Measurements from ENCODE around the gene DBN1. TPM values are rescaled to one million over a fixed set of nuclear protein-coding genes. Genes with fewer than 3 reads are reported as not detected.
"Not testable (repeated sequence)": the region's sequence is repeated elsewhere in the genome, so short reads cannot be mapped to it uniquely, and the experiment has no call there.

DBN1 gene
- total RNA-seq, 2 donors from 2014 or later: 9.3 to 18.8 TPM

DNA sequence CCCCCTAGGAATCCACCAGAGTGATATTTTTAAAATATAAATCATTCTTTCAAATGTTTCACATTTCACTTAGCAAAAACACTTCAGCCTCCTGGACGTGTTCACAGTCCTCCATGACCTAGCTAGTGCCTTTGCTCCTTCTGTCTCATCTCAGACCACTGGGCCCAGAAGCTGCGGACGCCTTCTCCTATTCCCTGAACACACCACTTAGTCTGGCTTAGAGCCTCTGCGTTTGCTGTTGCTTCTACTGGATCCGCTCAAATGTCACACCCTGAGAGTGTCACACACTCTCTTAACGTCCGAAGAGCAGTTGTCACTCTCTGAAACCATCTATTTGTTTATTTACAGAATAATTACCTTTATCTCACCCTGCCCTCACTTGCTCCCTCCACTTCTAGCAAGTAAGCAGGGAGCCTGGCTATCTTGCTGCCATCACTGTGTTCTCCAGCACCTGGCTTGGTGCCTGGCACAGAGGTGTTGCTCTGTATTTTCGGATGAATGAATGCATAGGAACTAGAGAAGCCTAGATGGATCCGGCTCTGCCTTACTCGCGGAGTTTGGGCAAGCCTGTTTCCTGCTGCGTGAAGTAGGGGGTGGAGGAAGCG is 48.1 kb downstream of the DBN1 start:
- Histone ChIP-seq H3K27ac (peak overlapping the region; percentile 96), H3K4me3 (peak overlapping the region; percentile 42), H3K36me3 (no peaks in the 10 kb centered on the region), H3K9me3 (no peaks in the 10 kb centered on the region), H3K27me3 (no peaks in the 10 kb centered on the region), H3K9ac (ENCODE audit: low read depth in 2 of 2, low read length in 2 of 2) (peak overlapping the region; percentile 69 to 71), H3K4me1 (peaks cover 7% of the 10 kb centered on the region)
- intact Hi-C loops (cut with DNase I): no loop called here
- no peak for DNase-seq
- TF ChIP-seq, protein P1, sequence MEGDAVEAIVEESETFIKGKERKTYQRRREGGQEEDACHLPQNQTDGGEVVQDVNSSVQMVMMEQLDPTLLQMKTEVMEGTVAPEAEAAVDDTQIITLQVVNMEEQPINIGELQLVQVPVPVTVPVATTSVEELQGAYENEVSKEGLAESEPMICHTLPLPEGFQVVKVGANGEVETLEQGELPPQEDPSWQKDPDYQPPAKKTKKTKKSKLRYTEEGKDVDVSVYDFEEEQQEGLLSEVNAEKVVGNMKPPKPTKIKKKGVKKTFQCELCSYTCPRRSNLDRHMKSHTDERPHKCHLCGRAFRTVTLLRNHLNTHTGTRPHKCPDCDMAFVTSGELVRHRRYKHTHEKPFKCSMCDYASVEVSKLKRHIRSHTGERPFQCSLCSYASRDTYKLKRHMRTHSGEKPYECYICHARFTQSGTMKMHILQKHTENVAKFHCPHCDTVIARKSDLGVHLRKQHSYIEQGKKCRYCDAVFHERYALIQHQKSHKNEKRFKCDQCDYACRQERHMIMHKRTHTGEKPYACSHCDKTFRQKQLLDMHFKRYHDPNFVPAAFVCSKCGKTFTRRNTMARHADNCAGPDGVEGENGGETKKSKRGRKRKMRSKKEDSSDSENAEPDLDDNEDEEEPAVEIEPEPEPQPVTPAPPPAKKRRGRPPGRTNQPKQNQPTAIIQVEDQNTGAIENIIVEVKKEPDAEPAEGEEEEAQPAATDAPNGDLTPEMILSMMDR (IDR thresholded peaks at IDR 0.05): no peak

DNA sequence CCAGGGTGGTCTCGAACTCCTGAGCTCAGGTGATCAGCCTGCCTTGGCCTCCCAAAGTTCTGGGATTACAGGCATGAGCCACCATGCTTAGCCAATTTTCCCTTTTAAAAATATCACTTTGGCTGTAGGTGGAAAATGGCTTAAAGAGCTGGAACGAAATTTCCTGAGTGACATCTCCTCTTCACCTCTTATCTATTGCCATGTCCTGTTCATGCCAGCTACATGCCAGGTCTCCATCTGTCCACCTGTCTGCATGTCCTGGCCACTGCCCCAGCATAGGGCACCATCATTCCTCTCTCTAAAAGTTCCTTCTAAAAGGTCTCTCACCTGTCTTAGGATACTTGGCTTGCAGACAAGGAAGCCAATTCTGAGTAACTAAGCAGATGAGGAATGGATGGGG is 49.8 kb downstream of the DBN1 start:
- Histone ChIP-seq H3K27me3 (no peaks in the 10 kb centered on the region), H3K4me3 (no peak overlapping the region), H3K9me3 (no peaks in the 10 kb centered on the region), H3K27ac (no peak overlapping the region), H3K9ac (ENCODE audit: low read depth in 2 of 2, low read length in 2 of 2) (no peak overlapping the region), H3K36me3 (no peaks in the 10 kb centered on the region), H3K4me1 (peaks cover 7% of the 10 kb centered on the region)
- DNase-seq: no peak
- TF ChIP-seq, protein P1 (IDR thresholded peaks at IDR 0.05): no peak
- intact Hi-C loops (cut with DNase I): no loop called here

- Histone ChIP-seq H3K9me3 (no peaks in the 10 kb centered on the region), H3K27me3 (no peaks in the 10 kb centered on the region), H3K9ac (ENCODE audit: low read depth in 2 of 2, low read length in 2 of 2) (no peak overlapping the region), H3K4me1 (peaks cover 7% of the 10 kb centered on the region), H3K27ac (no peak overlapping the region), H3K4me3 (no peak overlapping the region), H3K36me3 (no peaks in the 10 kb centered on the region)
- DNase-seq: no peak
- TF ChIP-seq, protein P1 (IDR thresholded peaks at IDR 0.05): no peak
- intact Hi-C loops (cut with DNase I): no loop called here
Measured at GRCh38 chr5:177421062-177421798, 52.2 kb downstream of the DBN1 start.

GRCh38 chr5:177420472-177420871 is 53.0 kb downstream of the DBN1 start:
- H3K4me3 ChIP-seq; DNase-seq; H3K36me3 ChIP-seq; H3K9ac ChIP-seq (ENCODE audit: low read depth in 2 of 2, low read length in 2 of 2); H3K27me3 ChIP-seq; H3K4me1 ChIP-seq; intact Hi-C loops (cut with DNase I); H3K9me3 ChIP-seq; H3K27ac ChIP-seq: not testable (repeated sequence)

- intact Hi-C loops (cut with DNase I): no loop called here
- no peak for DNase-seq
- Histone ChIP-seq H3K4me1 (no peaks in the 10 kb centered on the region), H3K27me3 (no peaks in the 10 kb centered on the region), H3K9me3 (no peaks in the 10 kb centered on the region), H3K36me3 (no peaks in the 10 kb centered on the region), H3K4me3 (no peak overlapping the region), H3K9ac (ENCODE audit: low read depth in 2 of 2, low read length in 2 of 2) (no peak overlapping the region), H3K27ac (no peak overlapping the region)
- TF ChIP-seq, protein P1 (IDR thresholded peaks at IDR 0.05): no peak
Measured at GRCh38 chr5:177419046-177419445, 54.4 kb downstream of the DBN1 start.

GRCh38 chr5:177417081-177417480 is 56.4 kb downstream of the DBN1 start:
- H3K36me3 ChIP-seq; intact Hi-C loops (cut with DNase I); DNase-seq; H3K27me3 ChIP-seq; H3K9me3 ChIP-seq; H3K4me3 ChIP-seq; H3K4me1 ChIP-seq; H3K27ac ChIP-seq; H3K9ac ChIP-seq (ENCODE audit: low read depth in 2 of 2, low read length in 2 of 2): not testable (repeated sequence)
